Motor neuron (in vitro differentiated cells): ENCODE results near the gene SLC25A30. TPM values are rescaled to one million over a fixed set of nuclear protein-coding genes. Genes with fewer than 3 reads are reported as not detected.
"Not testable (repeated sequence)": the region's sequence is repeated elsewhere in the genome, so short reads cannot be mapped to it uniquely, and the experiment has no call there.

ENCODE experiments used
- ATAC-seq, 8 experiments: fragments of 200-7000 bp; cut with Tn5 transposase; replicated peaks in 6 of 8; 2 replicates each; pipeline ENCODE4 v1.8.0; 2021; ENCODE audit warnings: mild to moderate bottlenecking in 8 of 8, moderate library complexity in 8 of 8
- H3K27ac ChIP-seq, 2 donors: fragments of 250-450 bp; sonication (Bioruptor Pico); 2 replicates each; pipeline ENCODE4 v1.9.0; 2021; ENCODE audit warnings: antibody characterized with exemption in 2 of 2, mild to moderate bottlenecking in 2 of 2, moderate library complexity in 1 of 2
- H3K4me1 ChIP-seq, 2 donors: fragments of 250-450 bp; sonication (Bioruptor Pico); replicated peaks in 1 of 2; 2 replicates each; pipeline ENCODE4 v1.6.1; 2021; ENCODE audit warnings: antibody characterized with exemption in 2 of 2, mild to moderate bottlenecking in 2 of 2, moderate library complexity in 1 of 2
- H3K4me3 ChIP-seq, 5 donors: fragments of 250-450 bp; sonication (Bioruptor Pico); 2 replicates each; pipeline ENCODE4 v1.9.0; 2021; ENCODE audit warnings: antibody characterized with exemption in 5 of 5, mild to moderate bottlenecking in 5 of 5, moderate library complexity in 4 of 5
- WGBS, 10 experiments: fragments of 450-650 bp; shearing (Covaris generic); methylation state at CpG; one replicate each; pipeline ENCODE4 v1.0.0; 2022; 5-methylcytosine and 5-hydroxymethylcytosine counted together
- in situ Hi-C, 9 experiments: fragments of 400-800 bp; cut with MboI; loops; one replicate each; pipeline ENCODE4 v1.15.0; 2021; ENCODE audit warnings: low sequenced_read_pairs in 9 of 9, low pct_unique_long_range_greater_than_20kb in 2 of 9; ENCODE audit not compliant: unreplicated experiment in 9 of 9
- total RNA-seq, 8 experiments: library from RNA; unstranded; fragments of 300-600 nt; gene quantifications; 2 replicates each; pipeline versions ENCODE4 v1.2.3 to v1.2.4, GENCODE V29; 2022

Gene SLC25A30
- total RNA-seq, 8 experiments from 2014 or later, result 2.8 to 12.1 (median 6.6) TPM

- 0 to 82% (median 34%) methylated on average over 1 to 2 of the region's 2 CpGs; no CpG with 5 or more reads in 4 of the 10 experiments for WGBS, 10 experiments
- H3K4me1 ChIP-seq, result peaks cover 0 to 10% of the 10 kb centered on the region in 2 donors
- in situ Hi-C loops, result no loop called here
- ATAC-seq, result peak in 3 of 8 experiments; percentile 50 to 76 (median 69)
- no peak overlapping the region for H3K27ac ChIP-seq
- no peak overlapping the region for H3K4me3 ChIP-seq
Measured at GRCh38 chr13:45441633-45442032, 23.5 kb upstream of the SLC25A30 start.

GRCh38 chr13:45439781-45440462 is 21.7 kb upstream of the SLC25A30 start:
- no peak for ATAC-seq
- H3K27ac ChIP-seq, result no peak overlapping the region
- H3K4me1 ChIP-seq, result peaks cover 0 to 10% of the 10 kb centered on the region in 2 donors
- in situ Hi-C loops, result no loop called here
- no peak overlapping the region for H3K4me3 ChIP-seq
- 53 to 100% (median 91%) methylated on average over 1 to 3 of the region's 3 CpGs for WGBS, 10 experiments

GRCh38 chr13:45439008-45439407 is 20.8 kb upstream of the SLC25A30 start:
- ATAC-seq, result peak in 4 of 8 experiments; percentile 36 to 63 (median 54)
- in situ Hi-C loops, result no loop called here
- H3K4me1 ChIP-seq, result peaks cover 0 to 10% of the 10 kb centered on the region in 2 donors
- H3K27ac ChIP-seq, result no peak overlapping the region
- H3K4me3 ChIP-seq, result no peak overlapping the region
- WGBS, 10 experiments, result 67 to 100% (median 78%) methylated on average over 1 to 3 of the region's 4 CpGs; no CpG with 5 or more reads in 6 of the 10 experiments

DNA sequence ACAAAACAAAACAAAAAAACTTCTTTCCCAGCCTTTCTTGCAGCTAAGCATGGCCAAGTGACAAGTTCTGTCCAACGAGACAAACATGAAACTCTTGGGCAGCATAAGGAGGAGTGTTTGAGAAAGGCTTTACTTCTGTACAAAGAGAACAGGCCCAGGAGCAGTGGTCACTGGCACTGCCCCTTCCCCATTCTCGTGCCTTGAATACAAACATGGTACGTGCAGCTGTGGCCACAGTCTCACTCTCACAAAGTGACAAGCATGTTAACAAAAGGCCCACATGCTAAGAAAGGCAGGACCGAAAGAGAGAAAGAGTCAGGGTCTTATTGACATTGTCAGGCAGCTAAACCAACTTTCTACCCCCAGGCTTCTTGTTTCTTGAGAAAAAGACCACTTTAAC is 19.8 kb upstream of the SLC25A30 start:
- no peak overlapping the region for H3K4me3 ChIP-seq
- H3K27ac ChIP-seq, result no peak overlapping the region
- peak in 2 of 8 experiments; percentile 69 to 73 for ATAC-seq
- H3K4me1 ChIP-seq, result peaks cover 0 to 10% of the 10 kb centered on the region in 2 donors
- in situ Hi-C loops, result no loop called here
- 33 to 76% (median 51%) methylated on average over 1 to 4 of the region's 4 CpGs; no CpG with 5 or more reads in 2 of the 10 experiments for WGBS, 10 experiments

DNA sequence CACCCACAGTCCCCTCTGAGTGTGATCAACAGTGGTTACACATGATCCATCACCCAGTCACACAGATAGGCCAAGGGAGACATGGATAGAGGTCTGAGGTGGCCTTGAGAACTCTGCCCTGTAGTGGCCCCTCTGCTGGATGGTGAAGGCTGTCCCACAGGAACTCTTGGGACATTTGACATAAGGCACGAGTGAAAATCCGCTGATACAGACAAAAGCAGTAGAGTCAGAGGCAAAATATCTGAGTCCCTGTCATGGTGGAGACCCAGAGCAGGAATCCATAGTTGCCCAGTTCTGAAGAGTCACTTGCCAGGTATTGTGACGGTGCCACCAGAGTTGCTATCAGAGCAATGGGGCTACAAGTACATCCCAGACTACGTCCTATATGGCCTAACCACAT is 18.8 kb upstream of the SLC25A30 start:
- in situ Hi-C loops, result no loop called here
- no peak for ATAC-seq

GRCh38 chr13:45436332-45436731 is 18.2 kb upstream of the SLC25A30 start:
- no peak overlapping the region for H3K4me3 ChIP-seq
- no peak for ATAC-seq
- H3K4me1 ChIP-seq, result peaks cover 0 to 10% of the 10 kb centered on the region in 2 donors
- in situ Hi-C loops, result no loop called here
- WGBS, 10 experiments, result 74 to 97% (median 89%) methylated on average over 1 to 7 of the region's 9 CpGs; no CpG with 5 or more reads in 3 of the 10 experiments
- no peak overlapping the region for H3K27ac ChIP-seq

More for the DNA sequence above, 18.8 kb upstream of the SLC25A30 start:
- Histone ChIP-seq H3K4me3 (no peak overlapping the region), H3K27ac (no peak overlapping the region), H3K4me1 (peaks cover 0 to 10% of the 10 kb centered on the region in 2 donors)
- WGBS, 10 experiments, result 74 to 100% (median 90%) methylated on average over 2 to 4 of the region's 4 CpGs; no CpG with 5 or more reads in 5 of the 10 experiments

DNA sequence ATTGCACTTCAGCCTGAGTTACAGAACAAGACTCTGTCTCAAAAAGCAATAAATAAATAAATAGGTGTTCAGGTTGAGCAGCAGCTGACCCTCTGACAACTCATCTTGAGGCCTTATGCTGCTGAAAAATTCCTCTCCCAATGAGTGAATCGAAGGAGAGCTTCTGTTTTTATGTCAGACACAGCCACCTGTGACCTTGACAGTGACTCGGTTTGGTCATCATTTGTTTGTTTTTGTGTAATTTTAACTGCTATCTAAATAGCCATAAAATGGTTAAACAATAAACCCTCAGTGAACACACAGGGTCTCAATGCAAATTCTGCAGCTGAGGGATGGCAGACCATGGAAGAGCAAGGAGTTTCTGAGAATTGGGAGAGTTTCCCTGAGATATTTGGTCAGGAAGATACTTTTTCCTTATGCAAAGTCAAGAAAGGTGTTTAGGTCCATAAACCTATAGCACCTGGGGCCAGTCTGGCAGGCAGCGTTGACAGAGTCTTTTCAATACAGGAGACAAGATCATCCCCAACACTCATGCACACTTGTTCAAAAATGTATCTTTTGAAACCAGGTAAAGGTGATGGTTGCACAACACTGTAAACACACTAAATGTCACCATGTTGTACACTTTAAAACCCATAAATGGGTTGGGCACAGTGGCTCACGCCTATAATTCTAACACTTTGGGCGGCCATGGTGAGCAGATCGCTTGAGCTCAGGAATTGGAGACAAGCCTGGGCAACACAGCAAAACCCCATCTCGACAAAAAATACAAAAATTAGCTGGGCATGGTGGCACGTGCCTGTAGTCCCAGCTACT is 16.6 kb upstream of the SLC25A30 start:
- no peak overlapping the region for H3K4me3 ChIP-seq
- WGBS, 10 experiments, result 42 to 89% (median 80%) methylated on average over 2 to 7 of the region's 8 CpGs; no CpG with 5 or more reads in 2 of the 10 experiments
- in situ Hi-C loops, result no loop called here
- no peak overlapping the region for H3K27ac ChIP-seq
- peaks cover 0 to 10% of the 10 kb centered on the region in 2 donors for H3K4me1 ChIP-seq
- ATAC-seq, result no peak

- Histone ChIP-seq H3K4me1 (peaks cover 0 to 10% of the 10 kb centered on the region in 2 donors), H3K4me3 (no peak overlapping the region), H3K27ac (no peak overlapping the region)
- WGBS, 10 experiments, result 0 to 92% (median 60%) methylated on average over 1 to 5 of the region's 5 CpGs; no CpG with 5 or more reads in 1 of the 10 experiments
- ATAC-seq, result no peak
- in situ Hi-C loops, result no loop called here
Measured at GRCh38 chr13:45433381-45433790, 15.2 kb upstream of the SLC25A30 start.

DNA sequence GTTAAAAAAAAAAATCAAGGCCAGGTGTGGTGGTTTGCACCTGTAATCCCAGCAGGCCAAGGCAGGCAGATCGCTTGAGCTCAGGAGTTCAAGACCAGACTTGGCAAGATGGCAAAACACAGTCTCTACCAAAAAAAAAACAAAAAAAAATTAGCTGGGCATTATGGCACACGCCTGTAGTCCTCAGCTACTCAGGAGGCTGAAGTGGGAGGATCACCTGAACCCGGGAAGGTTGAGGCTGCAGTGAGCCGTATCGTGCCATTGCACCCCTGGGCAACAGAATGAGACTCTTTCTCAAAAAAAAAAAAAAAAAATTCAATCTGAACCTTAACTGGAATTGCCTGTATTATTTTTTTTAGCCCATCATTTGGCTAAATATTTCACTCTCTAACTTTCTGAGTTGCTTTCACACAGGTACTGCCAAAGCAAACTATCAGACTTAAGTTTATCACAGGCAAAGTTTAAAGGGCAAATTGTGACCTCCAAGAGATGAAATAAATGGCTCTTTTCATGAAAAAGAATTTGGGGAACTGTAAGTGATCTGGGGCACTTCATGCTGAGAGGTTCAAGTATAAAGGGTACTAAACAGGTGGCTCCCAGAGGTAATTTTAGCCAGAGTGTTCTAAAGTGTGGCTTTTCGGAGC is 14.7 kb upstream of the SLC25A30 start:
- ATAC-seq, result no peak
- H3K27ac ChIP-seq, result no peak overlapping the region
- H3K4me1 ChIP-seq, result peaks cover 0 to 5% of the 10 kb centered on the region in 2 donors
- in situ Hi-C loops, result no loop called here
- no peak overlapping the region for H3K4me3 ChIP-seq
- WGBS, 10 experiments, result 14 to 100% (median 85%) methylated on average over 1 to 6 of the region's 6 CpGs

DNA sequence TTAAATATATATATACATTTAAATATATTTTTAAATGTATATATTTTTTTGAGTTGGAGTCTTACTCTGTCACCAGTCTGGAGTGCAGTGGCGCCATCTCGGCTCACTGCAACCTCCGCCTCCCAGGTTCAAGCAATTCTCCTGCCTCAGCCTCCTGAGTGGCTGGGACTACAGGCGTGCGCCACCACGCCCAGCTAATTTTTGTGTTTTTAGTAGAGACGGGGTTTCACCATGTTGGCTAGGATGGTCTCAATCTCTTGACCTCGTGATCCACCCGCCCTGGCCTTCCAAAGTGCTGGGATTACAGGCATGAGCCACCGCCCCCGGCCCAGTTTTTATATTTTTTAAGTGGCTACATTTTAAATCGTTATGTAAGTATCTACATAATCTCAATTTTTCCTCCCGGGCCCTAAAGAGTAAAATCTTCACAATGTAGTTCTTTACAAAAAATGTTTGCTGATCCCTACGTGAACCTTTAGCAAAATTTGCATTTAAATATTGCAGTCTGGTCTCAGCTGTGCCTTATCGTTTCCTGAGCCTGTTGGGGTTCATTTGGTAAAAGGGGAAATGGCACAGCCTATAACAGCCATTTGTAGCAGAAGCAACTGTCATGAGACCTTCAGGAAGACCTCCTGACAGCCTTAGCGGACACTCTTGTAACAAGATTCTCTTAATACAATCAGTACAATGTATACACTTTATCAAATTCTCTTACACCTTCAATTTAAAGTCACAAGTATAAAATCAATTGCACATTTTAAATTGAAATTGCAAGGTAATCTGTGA is 8.1 kb upstream of the SLC25A30 start:
- in situ Hi-C loops, result not testable (repeated sequence)

DNA sequence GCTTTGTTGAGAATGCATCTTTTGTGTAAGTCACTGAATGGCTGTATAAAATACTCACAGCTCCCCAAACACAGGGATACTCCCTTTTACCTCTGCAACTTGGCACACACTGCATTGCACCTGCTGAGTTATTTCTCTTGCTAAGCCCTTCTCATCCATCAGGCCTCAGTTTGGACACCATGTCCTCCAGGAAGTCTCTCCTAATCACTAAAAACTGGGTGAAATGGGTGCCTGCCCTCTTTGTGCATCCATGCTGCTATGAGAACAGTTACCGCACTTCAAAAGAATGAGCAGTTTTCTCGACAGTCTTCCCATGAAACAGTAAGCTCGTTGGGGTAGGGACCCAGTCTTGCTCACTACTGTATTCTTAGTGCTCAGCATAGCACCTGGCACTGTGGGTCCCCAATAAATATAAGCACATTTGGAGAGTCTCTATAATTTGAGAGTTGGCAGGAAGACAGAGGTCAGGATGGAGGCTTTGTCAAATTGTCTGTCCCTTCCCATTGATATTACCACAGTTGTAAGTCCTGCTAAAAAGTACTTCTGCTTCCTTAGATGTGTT is 4.6 kb upstream of the SLC25A30 start:
- Histone ChIP-seq H3K27ac (no peak overlapping the region), H3K4me3 (no peak overlapping the region), H3K4me1 (no peaks in the 10 kb centered on the region)
- in situ Hi-C loops, result no loop called here
- no peak for ATAC-seq
- WGBS, 10 experiments, result 17 to 100% (median 75%) methylated on average over 1 to 3 of the region's 3 CpGs; no CpG with 5 or more reads in 2 of the 10 experiments

More for the DNA sequence above, 8.1 kb upstream of the SLC25A30 start:
- not testable (repeated sequence) for H3K4me3 ChIP-seq, H3K27ac ChIP-seq, ATAC-seq, H3K4me1 ChIP-seq
- 44 to 88% (median 70%) methylated on average over 3 to 11 of the region's 16 CpGs; no CpG with 5 or more reads in 3 of the 10 experiments for WGBS, 10 experiments

- peaks cover 5 to 9% of the 10 kb centered on the region in 2 donors for H3K4me1 ChIP-seq
- 44 to 86% (median 83%) methylated on average over 1 of the region's 1 CpG; no CpG with 5 or more reads in 6 of the 10 experiments for WGBS, 10 experiments
- in situ Hi-C loops, result no loop called here
Measured at GRCh38 chr13:45419945-45420344, 1.8 kb upstream of the SLC25A30 start.

More at GRCh38 chr13:45419945-45420344, 1.8 kb upstream of the SLC25A30 start:
- ATAC-seq, result no peak
- Histone ChIP-seq H3K4me3 (no peak overlapping the region), H3K27ac (no peak overlapping the region)
